Stimulated activated CD8-positive, alpha-beta memory T cell treated with anti-CD3 and anti-CD28 coated beads, Interleukin-2, amount 100 ng/mL, for 1 hour (primary cell): ENCODE data around the gene KRT24.

Source experiments
- DNase-seq, 2 donors: peaks; one replicate each; pipeline ENCODE4 v3.0.0-alpha.2; 2020; ENCODE audit warnings: low read depth in 2 of 2

Gene KRT24

GRCh38 chr17:40694584-40694983, 9.0 kb downstream of the KRT24 start:
- no peak for DNase-seq

- DNase-seq, result no peak
Measured at GRCh38 chr17:40687106-40687505, 16.4 kb downstream of the KRT24 start.

- DNase-seq, result no peak
Measured at GRCh38 chr17:40686192-40686591, 17.4 kb downstream of the KRT24 start.

GRCh38 chr17:40680998-40681397, 22.6 kb downstream of the KRT24 start:
- no peak for DNase-seq

- no peak for DNase-seq
Measured at GRCh38 chr17:40679523-40679907, 24.0 kb downstream of the KRT24 start.

- DNase-seq, result no peak
Measured at GRCh38 chr17:40678902-40679522, 24.5 kb downstream of the KRT24 start.

GRCh38 chr17:40675905-40676304, 27.6 kb downstream of the KRT24 start:
- no peak for DNase-seq

GRCh38 chr17:40672654-40673053, 30.9 kb downstream of the KRT24 start:
- DNase-seq, result no peak

GRCh38 chr17:40671282-40671681, 32.3 kb downstream of the KRT24 start:
- DNase-seq, result no peak

- DNase-seq, result no peak
Measured at GRCh38 chr17:40666331-40666730, 37.2 kb downstream of the KRT24 start.

- no peak for DNase-seq
Measured at GRCh38 chr17:40664582-40665333, 38.8 kb downstream of the KRT24 start, which contains the start of gene KRT222. Gene KRT222, minus strand, starts transcription at chr17:40665177. Its CDS starts 78 bp downstream, at chr17:40665099.

- DNase-seq, result no peak
Measured at GRCh38 chr17:40663252-40663651, 40.3 kb downstream of the KRT24 start.

- DNase-seq, result no peak
Measured at GRCh38 chr17:40659911-40660310, 43.6 kb downstream of the KRT24 start.

- no peak for DNase-seq
Measured at GRCh38 chr17:40658396-40658795, 45.2 kb downstream of the KRT24 start.

- DNase-seq, result no peak
Measured at GRCh38 chr17:40651939-40652338, 51.6 kb downstream of the KRT24 start.

- DNase-seq, result no peak
Measured at GRCh38 chr17:40648384-40648968, 55.1 kb downstream of the KRT24 start.
